Subcutaneous adipose tissue (tissue), 4 donors: ENCODE measurements around the gene TNS2. TPM values are rescaled to one million over a fixed set of nuclear protein-coding genes. Genes with fewer than 3 reads are reported as not detected.

Source experiments
- CTCF ChIP-seq: fragments of 450-650 bp; IDR thresholded peaks from one replicate; pipeline ENCODE4 v1.5.1; 2016; ENCODE audit warnings: low read depth, mild to moderate bottlenecking, control low read depth, antibody characterized with exemption, moderate library complexity
- total RNA-seq, 4 donors: library from RNA; depleted of rRNA; stranded (reverse); fragments of >200 nt; gene quantifications; one replicate each; pipeline ENCODE4 v1.1.0, GENCODE V29; 2016

The TNS2 gene
- total RNA-seq, 4 donors from 2014 or later = 108 to 522 (median 189) TPM

DNA sequence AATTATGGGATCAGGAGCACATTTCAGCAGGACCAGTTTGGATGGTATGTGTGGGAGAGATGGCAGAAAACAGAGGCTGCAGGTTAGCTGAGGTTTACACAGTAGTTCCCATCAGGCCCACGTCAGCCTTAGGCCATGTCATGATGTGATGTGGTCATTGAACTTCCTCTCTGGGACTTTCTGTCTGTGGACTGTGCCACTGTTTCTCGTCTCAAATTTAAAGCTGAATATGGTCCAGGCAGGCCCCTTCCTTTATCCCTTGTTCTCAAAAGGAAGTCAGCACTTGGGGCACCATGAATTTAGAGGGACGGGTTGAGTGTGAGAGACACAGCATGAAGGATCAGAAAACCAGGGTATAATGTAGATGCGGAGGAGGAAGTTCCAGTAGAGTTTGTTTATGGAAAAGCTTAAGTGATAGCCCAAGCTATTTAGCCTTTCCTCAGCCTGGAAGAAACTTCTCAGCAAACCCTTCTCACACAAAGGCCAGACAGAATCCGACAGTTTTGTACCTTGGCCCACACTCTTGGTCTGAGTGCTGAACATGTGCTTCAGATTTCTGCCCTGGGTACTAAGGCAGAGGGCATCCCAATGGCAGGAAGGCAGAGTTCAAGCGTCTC, 44.0 kb downstream of the TNS2 start:
- no peak for TF ChIP-seq CTCF

DNA sequence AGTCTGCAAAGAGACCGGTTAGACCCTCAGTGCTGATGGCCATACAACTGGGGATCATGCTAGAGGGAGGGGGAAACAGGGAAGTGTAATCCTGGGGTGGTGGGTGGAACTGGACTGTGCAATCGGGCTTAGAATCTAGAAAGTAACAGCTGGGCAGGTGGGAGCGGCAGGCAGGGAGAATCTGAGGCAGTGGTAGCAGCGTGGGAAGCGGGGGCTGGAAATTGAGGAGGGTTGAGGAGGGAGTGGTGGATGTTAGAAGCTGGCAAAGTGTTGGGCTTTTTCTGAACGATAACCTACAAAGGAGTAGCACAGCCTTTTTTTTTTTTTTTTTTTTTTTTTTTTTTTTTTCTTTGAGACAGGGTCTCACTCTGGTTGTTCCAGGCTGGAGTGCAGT, 44.5 kb downstream of the TNS2 start:
- TF ChIP-seq CTCF = no peak

DNA sequence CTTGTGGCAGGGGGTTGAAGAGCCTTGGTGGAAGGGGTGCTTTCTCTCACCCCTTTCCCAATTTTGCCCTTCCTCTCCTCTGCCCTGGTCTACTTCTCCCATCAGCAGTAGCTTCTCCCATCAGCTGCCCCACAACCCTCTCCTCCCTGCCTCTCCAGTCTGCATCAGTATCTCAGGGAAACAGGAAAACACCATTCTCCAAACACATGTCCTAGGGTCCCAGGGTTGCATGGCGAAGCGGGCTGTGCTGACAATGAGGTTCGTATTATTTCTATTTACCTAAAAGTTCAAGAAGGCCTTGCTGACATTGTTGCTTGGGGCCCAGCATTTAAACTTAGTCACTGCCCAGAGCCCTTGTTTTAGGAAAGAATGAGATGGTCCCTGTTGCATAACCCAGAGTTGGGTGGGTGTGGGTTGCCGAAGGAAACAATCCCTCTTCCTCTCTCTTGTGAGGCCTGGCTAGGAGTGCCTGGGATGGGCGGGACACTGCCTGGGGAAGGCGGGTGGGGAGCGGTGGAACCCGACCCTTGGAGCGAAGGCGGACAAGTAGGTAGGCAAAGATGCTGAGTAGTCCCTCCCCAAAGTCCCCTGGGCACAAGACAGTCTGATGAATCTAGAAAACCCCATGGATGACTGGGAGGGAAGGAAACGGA, 46.4 kb downstream of the TNS2 start:
- TF ChIP-seq CTCF = no peak

DNA sequence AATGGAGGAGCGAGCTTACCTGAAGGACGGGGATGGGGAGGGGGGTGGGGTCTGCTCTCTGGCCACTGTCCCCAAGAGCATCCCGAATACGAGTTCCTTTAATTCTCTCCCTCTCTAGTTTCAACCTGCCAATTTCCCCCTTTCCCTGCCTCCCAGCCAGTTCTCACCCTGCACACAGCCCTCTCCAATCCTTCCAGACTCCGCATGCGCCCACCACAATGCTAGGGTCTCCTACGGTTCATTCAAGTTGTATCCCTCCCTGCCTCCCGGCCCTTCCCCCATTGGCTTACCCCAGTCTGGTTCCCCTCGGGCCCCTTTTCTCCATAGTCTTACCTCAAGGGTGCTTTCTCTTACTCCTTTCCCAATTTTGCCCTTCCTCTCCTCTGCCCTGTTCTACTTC, 46.9 kb downstream of the TNS2 start:
- no peak for TF ChIP-seq CTCF

GRCh38 chr12:53097207-53097563, 47.3 kb downstream of the TNS2 start:
- no peak for TF ChIP-seq CTCF

- TF ChIP-seq CTCF = no peak
Observed at GRCh38 chr12:53097564-53098353, 47.9 kb downstream of the TNS2 start, which contains the start of gene IGFBP6. Gene IGFBP6, plus strand, starts transcription at chr12:53097667. Its CDS starts 51 bp downstream, at chr12:53097718.

- TF ChIP-seq CTCF = no peak
Observed at GRCh38 chr12:53098354-53098981, 48.6 kb downstream of the TNS2 start.
